ENCODE data around the gene LBHD2.

The LBHD2 gene

DNA sequence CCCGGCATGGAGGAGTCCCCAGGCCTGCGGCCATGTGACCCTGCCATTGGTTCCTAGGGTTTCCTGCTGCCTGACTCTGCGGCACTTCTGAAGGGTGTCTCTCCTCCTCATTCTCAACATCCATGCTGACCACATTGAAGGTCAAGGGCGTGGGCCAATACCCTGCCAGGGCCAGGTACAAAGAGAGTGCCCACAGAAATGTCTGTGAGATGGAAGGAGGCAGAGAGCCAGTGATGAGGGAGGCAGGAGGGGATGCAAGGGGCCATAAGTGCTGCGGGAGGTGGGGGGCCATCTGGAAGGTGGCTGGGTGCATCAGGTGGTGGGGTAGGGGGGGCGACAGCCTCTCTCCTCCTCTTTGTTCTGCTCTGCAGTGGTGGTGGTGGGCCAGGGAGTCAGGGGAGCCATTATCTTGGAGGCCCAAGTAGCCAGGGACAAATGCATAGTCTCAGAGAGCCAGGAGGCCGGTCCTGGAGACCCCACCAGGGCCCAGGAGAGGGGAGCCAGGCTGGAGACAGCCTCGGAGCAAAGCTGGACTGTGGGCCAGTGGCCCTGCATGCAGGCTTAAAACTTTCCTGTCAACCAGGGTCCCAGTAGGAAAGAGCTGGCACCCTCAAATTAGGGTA is 13.6 kb upstream of the LBHD2 start:
- DNase-seq = no peak

DNA sequence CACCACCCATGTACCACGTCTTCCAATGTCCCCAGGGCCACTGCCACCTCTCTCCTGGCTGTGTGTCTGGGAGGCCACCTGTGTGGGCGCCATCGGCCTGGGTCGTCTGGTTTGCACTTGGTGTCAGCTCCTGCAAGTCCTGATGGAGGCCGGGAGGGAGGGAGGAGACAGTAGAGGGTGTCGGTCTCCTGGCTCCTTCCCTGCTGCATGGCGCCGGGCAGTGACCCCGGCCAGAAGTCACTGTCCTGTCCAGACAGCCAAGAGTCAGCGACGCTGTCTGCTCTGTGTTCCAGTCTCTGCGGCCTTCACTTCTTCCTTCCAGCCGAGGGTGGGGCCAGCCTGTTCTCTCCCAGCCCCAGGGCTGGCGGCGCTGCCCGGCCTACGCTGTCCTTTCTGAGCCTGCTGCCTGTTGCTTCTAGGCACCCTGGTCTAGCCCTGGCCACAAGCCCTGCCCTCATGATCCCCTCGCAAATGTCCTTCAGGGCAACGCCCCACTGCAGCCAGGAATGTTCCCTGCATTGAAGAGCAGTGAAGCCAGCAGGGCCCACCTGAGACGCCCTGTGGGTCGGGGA is 13.0 kb upstream of the LBHD2 start:
- no peak for DNase-seq

DNA sequence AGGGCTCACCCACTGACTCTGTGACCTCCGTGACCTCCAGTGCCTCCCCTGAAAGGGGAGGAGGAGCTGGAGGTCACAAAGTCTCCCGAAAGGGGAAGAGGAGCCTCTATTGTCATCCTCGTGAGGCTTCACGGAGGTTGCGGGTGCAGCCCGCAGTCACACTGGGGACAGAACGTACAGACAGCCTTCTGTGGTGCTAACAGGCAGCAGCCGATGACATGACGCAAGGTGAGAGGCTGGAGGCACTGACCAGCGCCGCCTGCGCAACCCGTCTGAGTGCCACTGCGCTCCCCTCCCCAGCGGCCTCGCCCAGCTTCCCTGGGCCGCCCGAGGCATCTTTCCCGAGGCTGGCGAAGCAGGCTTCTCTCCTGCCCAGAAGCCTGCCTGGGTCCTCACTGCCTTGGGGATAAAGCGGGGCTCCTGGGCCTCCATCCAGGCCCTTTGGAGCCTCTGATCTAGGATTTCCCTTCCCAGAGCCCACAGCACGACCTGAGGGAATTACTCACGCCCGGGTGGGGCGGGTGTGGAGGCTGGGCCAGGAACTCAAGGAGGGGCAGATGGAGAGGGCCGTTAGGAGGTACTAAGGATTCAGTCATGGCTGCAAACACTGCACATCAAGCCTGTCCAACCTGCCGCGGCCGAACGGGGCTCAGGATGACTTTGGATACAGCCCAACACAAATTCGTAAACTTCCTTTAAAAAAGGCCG is 12.3 kb upstream of the LBHD2 start:
- no peak for DNase-seq

DNA sequence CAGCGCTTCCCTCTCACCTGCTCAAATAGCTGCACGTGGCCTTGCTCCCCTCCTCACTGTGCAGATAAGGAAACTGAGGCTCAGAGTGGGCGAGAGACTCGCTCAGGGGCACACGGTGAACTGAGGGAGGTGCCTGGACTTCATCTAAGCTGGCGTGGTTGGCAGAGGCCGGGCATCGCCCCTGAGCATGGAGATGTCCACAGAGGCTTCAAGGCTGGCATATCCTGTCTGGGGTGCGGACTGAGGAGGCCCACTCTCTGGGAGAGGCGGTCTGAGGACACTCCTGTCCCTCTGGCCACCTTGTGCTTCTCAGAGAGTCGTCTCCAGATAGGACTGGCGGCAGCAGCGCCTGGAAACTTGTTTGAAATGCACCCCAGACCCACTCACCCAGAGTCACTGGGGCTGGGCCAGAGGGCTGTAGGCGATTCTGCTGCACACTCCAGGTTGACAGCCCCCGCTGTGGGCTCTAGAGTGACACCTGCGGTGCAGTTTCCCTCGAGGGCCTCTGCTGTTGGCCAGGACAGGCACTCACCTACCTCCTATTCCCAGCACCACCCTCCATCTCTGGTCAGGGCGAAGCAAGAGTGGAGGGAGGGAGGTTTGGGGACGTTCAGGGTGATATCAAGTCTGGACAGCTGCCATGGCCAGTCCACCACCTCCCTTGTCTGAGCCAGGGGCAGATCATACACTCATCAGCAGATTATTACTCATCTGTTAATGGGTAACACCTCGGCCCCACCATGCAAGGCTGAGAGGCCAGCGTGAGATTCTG is 11.2 kb upstream of the LBHD2 start:
- no peak for DNase-seq

DNA sequence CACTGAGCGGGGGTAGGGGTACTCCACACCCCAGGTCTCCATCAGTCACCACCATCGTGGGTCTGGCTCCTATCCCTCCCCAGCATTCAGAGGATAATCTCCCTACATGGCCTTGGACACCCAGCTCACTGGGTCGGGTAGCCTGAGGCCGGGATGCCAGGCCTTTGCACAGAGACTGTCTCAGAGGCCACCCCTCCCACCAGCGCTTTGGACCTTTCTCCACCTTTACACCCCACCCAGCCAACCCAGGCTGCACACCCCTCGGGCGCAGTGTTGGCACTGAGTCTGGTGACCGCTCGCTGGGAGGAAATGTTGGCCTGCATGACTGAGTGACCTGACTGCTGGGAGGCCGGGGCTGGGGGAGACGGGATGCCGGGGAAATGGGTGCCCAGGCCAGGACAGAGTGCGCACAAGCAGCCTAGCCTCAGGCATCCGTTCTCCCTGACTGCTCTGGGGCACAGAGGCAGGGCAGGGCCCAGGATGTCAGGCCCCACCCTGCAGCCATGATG is 10.6 kb upstream of the LBHD2 start:
- no peak for DNase-seq

DNA sequence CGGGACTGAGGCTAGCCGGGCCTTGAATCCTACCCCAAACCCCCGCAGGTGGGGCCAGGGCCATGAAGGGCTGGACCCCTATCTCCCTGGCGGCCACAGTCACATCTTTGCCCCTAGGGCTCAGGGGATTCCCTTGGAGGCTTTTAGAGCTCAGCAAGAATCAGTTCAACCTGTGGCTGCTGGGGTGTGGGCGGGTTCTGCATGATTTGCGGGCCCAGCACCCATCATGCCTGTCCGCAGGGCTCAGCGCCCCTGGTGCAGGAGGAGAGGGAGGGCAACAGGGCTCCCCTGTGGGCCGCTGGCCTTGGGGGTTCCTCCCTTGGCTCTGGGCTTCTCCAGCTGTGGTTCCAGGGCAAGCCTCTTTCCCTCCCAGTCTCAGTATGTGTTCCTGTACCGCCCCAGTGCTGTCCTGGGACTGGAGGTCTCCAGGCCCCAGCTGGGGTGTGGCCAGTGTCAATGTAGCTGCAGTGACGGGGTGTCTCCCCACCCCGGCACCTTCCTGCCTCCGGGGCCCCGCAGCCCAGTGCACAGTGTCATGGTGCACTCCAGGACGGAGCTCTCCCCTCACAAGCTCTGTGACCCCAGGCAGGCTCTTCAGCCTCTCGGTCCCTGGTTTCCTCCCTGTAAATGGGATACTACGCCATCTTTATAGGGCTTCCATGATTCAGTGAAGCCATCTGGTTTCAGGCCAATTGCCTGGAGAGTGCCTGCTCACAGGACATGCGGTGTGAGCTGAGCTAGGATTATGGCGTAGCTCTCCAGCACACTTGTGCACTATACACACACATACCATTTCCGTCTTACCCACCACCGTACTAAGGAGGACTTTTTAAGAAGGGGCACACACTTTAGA is 9.9 kb upstream of the LBHD2 start:
- DNase-seq = no peak

DNA sequence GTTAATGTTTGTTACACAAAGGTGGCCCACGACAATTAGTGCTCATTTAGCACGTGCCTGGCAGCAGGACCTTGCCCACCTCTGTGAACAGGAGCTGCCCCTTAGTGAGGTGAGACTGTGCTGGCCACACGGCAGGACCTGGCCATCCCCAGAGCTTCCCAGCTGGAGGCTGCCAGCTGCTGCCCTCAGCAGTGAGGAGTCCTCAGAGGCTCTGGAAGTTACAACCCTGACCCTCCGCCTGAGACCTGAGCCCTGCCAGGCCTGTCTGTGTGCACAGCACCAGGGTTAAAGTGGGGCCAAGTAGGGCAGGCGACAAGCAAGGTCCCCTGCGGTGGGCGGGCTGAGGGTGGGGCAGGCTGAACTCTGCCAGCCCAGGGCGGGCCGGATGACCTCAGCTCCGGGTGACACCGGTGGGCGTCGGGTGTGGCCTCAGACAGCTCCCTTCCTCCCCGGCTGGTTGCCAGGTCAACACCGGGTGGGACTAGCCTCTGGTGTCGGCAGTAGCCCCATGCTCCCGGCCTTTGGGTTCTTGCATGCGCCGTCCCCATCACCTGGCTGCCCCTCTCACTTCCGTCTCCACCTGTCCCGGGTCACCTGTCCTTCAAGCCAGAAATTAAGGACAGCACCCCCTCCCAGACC is 9.2 kb upstream of the LBHD2 start:
- no peak for DNase-seq

DNA sequence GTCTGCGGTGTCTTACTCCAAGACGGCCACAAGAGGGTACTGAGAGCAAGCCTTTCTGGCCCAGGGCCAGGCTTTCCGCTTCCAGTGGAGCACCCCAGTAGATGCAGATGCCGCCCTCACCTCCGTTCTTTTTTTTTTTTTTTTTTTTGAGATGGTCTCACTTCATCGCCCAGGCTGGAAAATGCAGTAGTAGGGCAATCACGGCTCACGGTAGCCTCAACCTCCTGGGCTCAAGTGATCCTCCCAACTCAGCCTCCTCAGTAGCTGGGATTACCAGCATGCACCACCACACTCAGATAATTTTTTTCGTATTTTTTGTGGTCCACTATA is 5.6 kb upstream of the LBHD2 start:
- DNase-seq = peak; percentile 58

DNA sequence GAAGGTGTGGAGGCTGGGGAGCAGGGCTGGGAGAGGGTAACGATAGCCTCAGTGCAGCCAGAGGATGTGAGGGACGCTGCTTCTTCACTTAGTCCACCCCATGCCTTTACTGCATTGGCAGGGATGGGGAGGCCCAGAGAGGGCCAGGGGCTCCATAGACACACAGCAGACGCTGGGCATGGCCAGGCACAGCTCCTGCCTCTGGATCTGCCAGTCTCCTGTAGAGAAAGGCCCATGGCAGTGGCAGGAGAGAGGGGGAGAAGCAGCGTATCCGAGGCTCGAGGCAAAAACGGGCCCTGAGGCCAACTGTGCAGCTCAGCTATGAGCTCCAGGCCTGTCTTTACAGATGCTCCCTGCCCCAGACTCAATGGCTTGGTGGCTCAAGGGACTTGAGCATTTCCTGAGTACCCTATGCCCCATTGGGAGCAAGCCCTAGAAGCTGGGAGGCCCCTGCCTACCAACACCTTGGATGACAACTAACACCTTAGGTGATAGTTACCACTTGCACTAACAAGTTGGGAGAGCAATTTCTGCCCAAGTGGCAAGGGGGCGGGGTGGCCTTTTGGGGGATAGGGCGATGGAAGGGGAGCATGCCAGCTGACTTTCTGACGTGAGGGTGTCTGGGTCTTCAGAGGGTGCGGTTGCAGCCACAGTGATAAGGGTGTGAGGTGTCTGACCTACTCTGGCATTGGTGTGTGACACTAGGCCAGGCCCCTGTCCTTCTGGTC is 5.0 kb upstream of the LBHD2 start:
- no peak for DNase-seq

DNA sequence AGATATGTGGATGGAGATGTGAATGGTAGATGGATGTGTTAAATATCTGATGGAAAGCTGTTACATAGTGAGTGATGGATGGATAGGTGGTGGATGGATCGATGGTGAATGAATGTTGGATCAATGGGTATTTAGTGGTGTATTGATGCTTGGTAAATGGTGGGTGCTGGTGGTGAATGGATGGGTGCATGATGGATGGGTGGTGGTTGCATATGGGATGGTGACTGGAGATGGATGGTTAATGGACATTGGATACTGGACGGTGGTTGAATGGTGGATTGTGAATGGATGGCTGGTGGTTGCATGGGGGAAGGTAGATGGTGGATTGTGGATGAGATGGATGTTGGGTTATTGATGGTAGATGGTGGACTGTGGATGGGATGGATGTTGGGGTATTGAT is 2.1 kb upstream of the LBHD2 start:
- DNase-seq = no peak

DNA sequence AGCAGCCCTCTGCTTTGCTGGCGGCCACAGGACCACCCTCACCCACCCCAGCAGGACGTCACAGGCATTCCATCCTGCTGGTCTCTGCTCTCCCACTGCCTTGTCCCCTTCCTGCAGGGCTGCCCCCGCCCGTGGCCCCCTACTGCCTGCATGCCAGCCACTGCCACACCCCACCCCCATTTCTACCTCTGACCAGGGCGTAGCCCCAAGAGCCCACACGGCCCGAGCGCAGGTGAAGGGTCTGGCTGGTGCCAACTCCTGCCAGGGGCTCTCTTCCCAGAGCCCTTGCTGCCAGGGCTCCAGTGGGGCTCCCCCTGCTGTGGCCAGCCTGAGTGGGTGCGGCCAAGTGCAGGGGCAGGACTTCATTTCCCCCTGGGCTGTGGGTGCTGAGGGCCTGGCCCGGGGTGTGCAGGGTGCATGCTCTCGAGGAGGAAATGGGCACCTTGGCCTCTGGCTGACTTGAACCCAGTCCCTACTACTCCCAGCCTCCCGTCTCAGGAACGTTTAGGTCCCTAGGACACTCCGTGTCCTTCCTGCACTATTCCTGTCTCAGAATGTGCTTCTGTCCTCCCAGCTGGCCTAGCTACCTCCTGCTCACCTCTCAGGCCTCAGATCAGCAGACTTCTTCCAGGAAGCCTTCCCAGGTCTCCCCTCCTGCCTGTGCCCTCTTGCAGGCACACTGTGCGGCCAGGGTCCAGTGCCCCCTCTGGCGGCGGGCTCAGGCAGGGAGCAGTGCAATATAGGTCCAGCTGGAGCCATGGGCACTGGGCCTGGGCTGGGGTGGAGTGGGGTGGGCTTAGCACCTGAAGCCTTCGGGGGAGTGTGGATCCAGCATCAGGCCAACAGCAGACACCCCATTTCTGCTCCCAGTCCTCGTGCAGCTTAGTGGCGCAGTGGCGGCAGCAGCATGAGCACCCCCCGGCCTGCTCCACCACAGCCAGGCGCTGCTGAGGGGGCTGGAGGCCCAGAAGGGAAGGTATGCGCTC is 1.4 kb downstream of the LBHD2 start:
- no peak for DNase-seq

DNA sequence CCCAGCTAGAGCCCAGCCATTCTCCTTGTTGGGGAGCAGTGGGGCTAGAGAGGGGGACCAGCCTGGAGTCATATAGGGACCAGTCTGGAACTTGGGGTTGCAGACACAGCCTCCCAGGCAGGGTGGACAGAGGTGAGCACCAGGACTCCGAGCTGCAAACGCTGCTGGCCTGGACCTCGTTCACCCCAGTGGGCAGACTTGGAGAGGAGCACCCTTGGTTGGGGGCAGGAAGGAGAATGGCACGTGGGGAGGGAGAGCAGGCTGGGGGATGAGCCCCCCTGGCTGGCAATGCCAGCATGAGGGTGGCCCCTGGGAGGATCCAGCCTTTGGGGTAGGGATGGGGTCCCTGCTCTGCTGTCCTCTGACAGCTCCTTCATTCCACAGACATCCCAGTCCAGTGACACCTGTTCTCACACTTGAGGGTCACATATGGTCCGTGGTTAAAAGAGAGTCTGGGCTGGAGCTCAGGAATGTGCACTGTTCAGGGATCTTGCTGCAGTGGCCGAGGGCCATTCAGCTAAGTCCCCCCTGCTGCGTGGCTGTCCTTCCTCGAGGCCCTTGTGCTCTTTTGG is 2.8 kb downstream of the LBHD2 start:
- no peak for DNase-seq

DNA sequence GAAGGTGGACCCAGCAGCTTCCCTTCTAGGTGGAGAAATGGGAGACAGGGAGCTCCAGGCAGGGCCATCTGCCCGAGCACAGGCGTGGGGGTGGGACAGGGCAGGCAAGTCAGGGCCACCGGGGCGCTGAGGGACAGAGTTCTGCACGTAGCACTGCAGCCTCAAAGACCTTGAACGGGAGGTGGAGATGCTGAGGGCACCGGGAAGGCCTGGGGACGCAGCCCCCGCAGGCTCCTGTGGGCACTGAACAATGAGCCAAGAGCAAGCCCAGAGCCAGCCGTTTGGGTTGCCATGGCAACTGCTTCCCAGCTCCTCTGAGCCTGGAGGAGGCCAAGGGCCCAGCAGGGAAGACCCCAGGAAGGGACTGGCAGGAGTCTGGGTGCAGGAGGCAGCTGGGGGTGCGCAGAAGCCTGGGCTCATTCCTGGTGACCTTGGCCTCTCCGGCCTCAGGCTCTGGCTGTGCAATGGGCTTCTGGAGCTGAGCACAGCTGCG is 3.4 kb downstream of the LBHD2 start:
- DNase-seq = no peak

DNA sequence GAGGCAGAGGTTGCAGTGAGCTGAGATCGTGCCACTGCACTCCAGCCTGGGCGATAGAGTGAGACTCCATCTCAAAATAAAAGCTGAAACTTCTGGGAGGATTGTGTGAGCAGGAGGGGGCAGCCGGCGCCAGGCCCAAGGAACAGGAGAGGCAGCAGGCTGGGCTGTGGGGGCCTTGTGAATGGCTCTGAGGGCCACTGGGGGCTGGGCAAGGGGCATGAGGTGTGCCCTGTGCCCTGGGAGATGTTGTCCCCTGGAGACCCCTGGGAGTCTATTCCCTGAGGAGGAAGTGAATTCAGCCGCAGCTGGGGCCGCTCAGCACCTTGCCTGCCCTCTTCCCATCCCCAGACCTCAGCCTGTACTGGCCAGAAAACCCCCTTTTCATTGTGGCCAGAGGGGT is 4.9 kb downstream of the LBHD2 start:
- no peak for DNase-seq

DNA sequence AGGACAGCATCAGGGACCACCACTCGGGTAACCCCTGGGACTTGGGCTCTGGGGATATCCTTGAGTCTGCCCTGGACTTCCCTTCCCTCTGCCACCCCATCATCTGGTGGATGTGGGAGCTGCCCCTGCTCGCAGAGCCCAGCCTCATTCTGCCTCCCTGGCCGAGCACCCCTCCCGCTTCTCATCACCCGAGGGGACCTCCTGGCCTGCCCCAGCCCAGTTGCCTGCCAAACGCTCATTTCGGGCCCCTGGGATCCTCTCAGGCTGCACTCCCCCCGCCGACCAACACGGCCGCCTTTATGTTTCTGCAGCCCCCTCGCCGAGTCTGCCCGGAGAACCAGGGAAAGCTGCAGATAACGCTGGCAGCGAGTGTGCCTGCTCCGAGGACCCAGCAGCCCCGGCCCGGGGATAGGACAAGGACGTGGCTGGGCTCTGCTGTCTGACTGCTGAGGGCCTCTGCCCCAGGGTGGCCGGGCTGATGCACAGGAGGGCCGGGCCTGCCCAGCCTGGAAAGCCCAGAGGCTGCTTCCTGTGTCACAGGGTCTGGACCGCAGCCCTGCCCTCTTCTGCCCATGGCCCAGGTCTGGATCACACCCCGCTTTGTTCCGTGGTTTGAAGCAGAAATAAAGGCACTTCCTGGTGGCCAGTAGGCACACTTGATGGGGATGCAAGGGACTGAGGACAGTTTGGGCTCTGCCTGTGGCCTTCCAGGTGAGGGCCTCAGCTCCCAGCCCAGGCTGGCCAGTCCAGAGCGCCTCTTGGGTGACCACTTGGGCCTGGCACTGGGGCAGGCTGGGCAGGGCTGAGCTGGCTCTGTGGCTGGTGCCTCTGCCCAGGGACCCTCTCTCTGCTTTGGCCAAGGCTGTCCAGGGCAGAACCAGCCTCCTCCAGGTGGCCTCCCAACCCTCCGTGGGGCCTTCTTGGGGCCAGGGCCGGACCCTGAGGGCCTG is 5.7 kb downstream of the LBHD2 start:
- DNase-seq = no peak

DNA sequence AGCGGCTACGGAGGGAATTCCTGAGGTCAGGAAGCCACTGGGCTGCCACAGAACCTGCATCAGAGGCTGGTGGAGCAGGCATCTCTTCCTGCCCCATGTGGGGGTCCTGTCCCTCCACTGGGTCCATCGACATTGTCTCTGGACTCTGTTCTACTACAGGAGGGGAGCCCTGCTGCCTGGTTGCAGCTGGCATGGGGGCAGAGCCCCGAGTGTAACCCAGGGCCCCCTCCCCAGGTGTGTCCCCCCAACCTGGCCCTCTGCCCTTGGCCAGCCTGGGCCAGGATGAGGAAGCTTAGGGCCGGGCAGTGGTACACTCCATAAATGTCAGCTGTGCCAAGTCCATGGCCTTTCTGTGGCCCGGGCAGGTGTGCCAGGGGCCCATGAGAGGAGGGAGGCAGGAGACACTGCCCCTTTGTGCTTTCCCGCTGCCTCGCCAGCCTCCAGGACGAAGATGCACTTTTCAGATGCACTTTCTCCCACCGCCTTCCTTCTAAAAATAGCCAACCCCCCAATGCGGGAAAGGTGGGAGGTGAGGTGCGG is 6.5 kb downstream of the LBHD2 start:
- no peak for DNase-seq

DNA sequence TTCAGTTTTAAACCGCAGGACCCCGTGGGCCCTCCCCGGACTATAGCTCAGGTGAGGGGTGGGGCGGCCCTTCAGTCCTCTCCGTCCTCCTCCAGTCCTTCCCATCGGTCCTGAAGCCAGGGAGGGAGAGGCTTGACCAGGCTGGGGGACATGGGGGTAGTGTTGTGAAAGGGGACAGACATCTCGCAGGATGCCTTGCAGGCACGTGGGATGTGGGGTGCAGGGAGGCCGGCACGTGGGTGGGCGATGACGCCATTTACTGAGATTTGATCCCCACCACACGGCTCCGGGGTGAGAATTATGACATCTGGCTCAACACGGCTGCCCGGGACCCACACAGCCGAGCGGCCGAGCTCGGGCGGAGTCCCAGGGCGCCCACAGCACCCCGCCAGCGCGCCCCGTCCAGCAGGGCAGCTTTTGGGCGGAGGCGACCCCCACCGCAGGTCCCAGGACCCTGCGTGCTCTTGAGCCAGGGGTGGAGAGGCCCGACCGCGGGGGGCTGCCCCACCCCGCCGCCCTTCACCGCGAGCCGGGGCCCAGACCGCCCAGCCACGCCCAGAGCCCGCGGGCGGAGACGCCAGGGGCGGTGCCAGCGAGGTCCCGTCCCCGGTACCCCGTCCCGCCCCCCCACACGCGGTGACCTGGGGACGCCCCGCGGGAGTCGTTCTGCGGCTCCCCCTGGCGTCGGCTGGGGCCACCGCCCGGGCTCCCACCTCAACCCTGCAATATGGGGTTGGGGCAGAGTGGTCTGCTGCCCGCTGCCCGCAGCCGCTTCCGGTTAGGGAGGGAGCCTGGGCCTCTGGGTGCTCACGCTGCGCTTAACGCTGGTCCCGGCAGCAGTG is 7.3 kb downstream of the LBHD2 start:
- no peak for DNase-seq
